ENCODE data around the gene TSHR.
A peak's percentile ranks its signal among the peaks of the same experiment; 100 is the strongest.
"Not testable (repeated sequence)": the region's sequence is repeated elsewhere in the genome, so short reads cannot be mapped to it uniquely, and the experiment has no call there.

TSHR gene

GRCh38 chr14:80941241-80942185 lies 13.9 kb upstream of the TSHR start, which contains the start of gene CEP128:
Gene CEP128 (minus strand): TSS chr14:80941738.
- ATAC-seq (peak; percentile 96), DNase-seq (peak; percentile 90)
- H3K27ac Mint-ChIP-seq, result peak within 1 kb of the TSS; percentile 97
- no peaks in the 10 kb centered on the region for H3K27me3 Mint-ChIP-seq
- H3K36me3 Mint-ChIP-seq (ENCODE audit: low read depth), result peaks cover 3% of the 10 kb centered on the region
- H3K9me3 Mint-ChIP-seq, result no peaks in the 10 kb centered on the region
- peak within 1 kb of the TSS; percentile 88 for H3K4me3 Mint-ChIP-seq
- H3K4me1 Mint-ChIP-seq, result peaks cover 44% of the 10 kb centered on the region

GRCh38 chr14:80942191-80942600 lies 13.2 kb upstream of the TSHR start:
- Mint-ChIP-seq H3K27me3 (no peaks in the 10 kb centered on the region), H3K27ac (peak overlapping the region; percentile 97)
- peak; percentile 62 for ATAC-seq

GRCh38 chr14:80944861-80945617 lies 10.4 kb upstream of the TSHR start:
- H3K4me1 Mint-ChIP-seq, result peaks cover 56% of the 10 kb centered on the region
- peaks cover 4% of the 10 kb centered on the region for H3K9me3 Mint-ChIP-seq
- H3K27ac Mint-ChIP-seq, result no peak overlapping the region
- peaks cover 6% of the 10 kb centered on the region for H3K27me3 Mint-ChIP-seq
- ATAC-seq (no peak), DNase-seq (no peak)
- peaks cover 4% of the 10 kb centered on the region for H3K36me3 Mint-ChIP-seq (ENCODE audit: low read depth)
- no peak overlapping the region for H3K4me3 Mint-ChIP-seq

More at GRCh38 chr14:80942191-80942600, 13.2 kb upstream of the TSHR start:
- H3K9me3 Mint-ChIP-seq, result peaks cover 4% of the 10 kb centered on the region
- DNase-seq, result no peak
- H3K36me3 Mint-ChIP-seq (ENCODE audit: low read depth), result peaks cover 4% of the 10 kb centered on the region
- peak overlapping the region; percentile 88 for H3K4me3 Mint-ChIP-seq
- H3K4me1 Mint-ChIP-seq, result peaks cover 51% of the 10 kb centered on the region

- DNase-seq (no peak), ATAC-seq (peak; percentile 6)
- Mint-ChIP-seq H3K4me1 (peaks cover 48% of the 10 kb centered on the region), H3K27ac (peak overlapping the region; percentile 66), H3K4me3 (no peak overlapping the region), H3K9me3 (peaks cover 4% of the 10 kb centered on the region), H3K36me3 (ENCODE audit: low read depth) (peaks cover 4% of the 10 kb centered on the region), H3K27me3 (peaks cover 6% of the 10 kb centered on the region)
Observed at GRCh38 chr14:80946187-80946586, 9.2 kb upstream of the TSHR start.

- H3K4me1 Mint-ChIP-seq, result peaks cover 45% of the 10 kb centered on the region
- peaks cover 4% of the 10 kb centered on the region for H3K36me3 Mint-ChIP-seq (ENCODE audit: low read depth)
- DNase-seq (no peak), ATAC-seq (peak; percentile 37)
- peaks cover 4% of the 10 kb centered on the region for H3K9me3 Mint-ChIP-seq
- H3K4me3 Mint-ChIP-seq, result no peak overlapping the region
- peak overlapping the region; percentile 66 for H3K27ac Mint-ChIP-seq
- peaks cover 6% of the 10 kb centered on the region for H3K27me3 Mint-ChIP-seq
Observed at GRCh38 chr14:80946797-80947196, 8.6 kb upstream of the TSHR start.

- no peak for ATAC-seq
- H3K4me1 Mint-ChIP-seq, result peaks cover 30% of the 10 kb centered on the region
Observed at GRCh38 chr14:80948291-80948690, 7.1 kb upstream of the TSHR start.

GRCh38 chr14:80951491-80951890 lies 3.9 kb upstream of the TSHR start:
- no peak overlapping the region for H3K27ac Mint-ChIP-seq
- H3K36me3 Mint-ChIP-seq (ENCODE audit: low read depth), result peaks cover 1% of the 10 kb centered on the region
- no peak for DNase-seq
- H3K4me1 Mint-ChIP-seq, result peaks cover 29% of the 10 kb centered on the region
- no peak for ATAC-seq
- peaks cover 14% of the 10 kb centered on the region for H3K27me3 Mint-ChIP-seq
- H3K9me3 Mint-ChIP-seq, result peaks cover 4% of the 10 kb centered on the region
- H3K4me3 Mint-ChIP-seq, result no peak overlapping the region

More at GRCh38 chr14:80948291-80948690, 7.1 kb upstream of the TSHR start:
- no peak for DNase-seq
- Mint-ChIP-seq H3K27me3 (peaks cover 6% of the 10 kb centered on the region), H3K36me3 (ENCODE audit: low read depth) (peaks cover 4% of the 10 kb centered on the region), H3K9me3 (peaks cover 4% of the 10 kb centered on the region), H3K27ac (no peak overlapping the region), H3K4me3 (no peak overlapping the region)

- not testable (repeated sequence) for H3K36me3 Mint-ChIP-seq (ENCODE audit: low read depth); DNase-seq; H3K27ac Mint-ChIP-seq; ATAC-seq; H3K4me3 Mint-ChIP-seq; H3K9me3 Mint-ChIP-seq
- H3K4me1 Mint-ChIP-seq, result peaks cover 22% of the 10 kb centered on the region
- H3K27me3 Mint-ChIP-seq, result peaks cover 17% of the 10 kb centered on the region
Observed at GRCh38 chr14:80953211-80953610, 2.2 kb upstream of the TSHR start.

GRCh38 chr14:80954687-80955299 lies 628 bp upstream of the TSHR start:
- H3K9me3 Mint-ChIP-seq, result no peaks in the 10 kb centered on the region
- H3K27ac Mint-ChIP-seq, result no peak overlapping the region
- peak; percentile 74 for ATAC-seq
- H3K4me1 Mint-ChIP-seq, result peaks cover 37% of the 10 kb centered on the region
- H3K4me3 Mint-ChIP-seq, result peak overlapping the region; percentile 79
- H3K27me3 Mint-ChIP-seq, result peaks cover 12% of the 10 kb centered on the region
- DNase-seq, result peak; percentile 79
- no peaks in the 10 kb centered on the region for H3K36me3 Mint-ChIP-seq (ENCODE audit: low read depth)

- H3K27ac Mint-ChIP-seq, result no peak overlapping the region
- peaks cover 41% of the 10 kb centered on the region for H3K4me1 Mint-ChIP-seq
- H3K36me3 Mint-ChIP-seq (ENCODE audit: low read depth), result no peaks in the 10 kb centered on the region
- no peak for DNase-seq
- no peaks in the 10 kb centered on the region for H3K9me3 Mint-ChIP-seq
- H3K27me3 Mint-ChIP-seq, result peaks cover 12% of the 10 kb centered on the region
- ATAC-seq, result no peak
- peak overlapping the region; percentile 36 for H3K4me3 Mint-ChIP-seq
Observed at GRCh38 chr14:80956102-80956501, 681 bp downstream of the TSHR start.

GRCh38 chr14:80956922-80957321 lies 1.5 kb downstream of the TSHR start:
- no peak overlapping the region for H3K4me3 Mint-ChIP-seq
- H3K4me1 Mint-ChIP-seq, result peaks cover 41% of the 10 kb centered on the region
- ATAC-seq (no peak), DNase-seq (no peak)
- H3K27ac Mint-ChIP-seq, result no peak overlapping the region
- H3K27me3 Mint-ChIP-seq, result peaks cover 12% of the 10 kb centered on the region
- no peaks in the 10 kb centered on the region for H3K36me3 Mint-ChIP-seq (ENCODE audit: low read depth)
- H3K9me3 Mint-ChIP-seq, result no peaks in the 10 kb centered on the region

- Mint-ChIP-seq H3K36me3 (ENCODE audit: low read depth) (no peaks in the 10 kb centered on the region), H3K27me3 (peaks cover 12% of the 10 kb centered on the region), H3K4me1 (peaks cover 41% of the 10 kb centered on the region), H3K27ac (no peak overlapping the region), H3K4me3 (no peak overlapping the region), H3K9me3 (no peaks in the 10 kb centered on the region)
- no peak for ATAC-seq
- DNase-seq, result no peak
Observed at GRCh38 chr14:80957613-80958012, 2.2 kb downstream of the TSHR start.

GRCh38 chr14:80958226-80958625 lies 2.8 kb downstream of the TSHR start:
- Mint-ChIP-seq H3K27me3 (peaks cover 12% of the 10 kb centered on the region), H3K9me3 (no peaks in the 10 kb centered on the region), H3K4me1 (peaks cover 41% of the 10 kb centered on the region), H3K4me3 (no peak overlapping the region), H3K36me3 (ENCODE audit: low read depth) (no peaks in the 10 kb centered on the region), H3K27ac (no peak overlapping the region)
- DNase-seq, result no peak
- no peak for ATAC-seq

- Mint-ChIP-seq H3K27me3 (peaks cover 12% of the 10 kb centered on the region), H3K36me3 (ENCODE audit: low read depth) (no peaks in the 10 kb centered on the region), H3K4me3 (no peak overlapping the region), H3K9me3 (no peaks in the 10 kb centered on the region), H3K4me1 (peaks cover 41% of the 10 kb centered on the region), H3K27ac (no peak overlapping the region)
- ATAC-seq, result no peak
- DNase-seq, result no peak
Observed at GRCh38 chr14:80958939-80959338, 3.5 kb downstream of the TSHR start.

All from activated naive CD8-positive, alpha-beta T cell treated with anti-CD3 and anti-CD28 coated beads, Interleukin-2, amount 50 U/mL, for 24 hours (primary cell).